ENCODE data around the gene CCDC50.

- TF ChIP-seq FOXM1 (IDR thresholded peaks at IDR 0.05; ENCODE audit: borderline replicate concordance) = no peak
- TF ChIP-seq TARDBP (IDR thresholded peaks at IDR 0.05) = no peak
- no peak for TF ChIP-seq FOXA1 (IDR thresholded peaks at IDR 0.05)
- TF ChIP-seq SUZ12 (IDR thresholded peaks at IDR 0.05) = no peak
- no peak for TF ChIP-seq NFRKB (IDR thresholded peaks at IDR 0.05)
- TF ChIP-seq BHLHE40 (IDR thresholded peaks at IDR 0.05; ENCODE audit: borderline replicate concordance) = no peak
- TF ChIP-seq SP1 (IDR thresholded peaks at IDR 0.05) = no peak
- no peak for TF ChIP-seq FOXK2 (IDR thresholded peaks at IDR 0.05)
- no peak for TF ChIP-seq PKNOX1 (IDR thresholded peaks at IDR 0.05)
- no peak for TF ChIP-seq ARNT (IDR thresholded peaks at IDR 0.05)
- TF ChIP-seq L3MBTL2 (conservative IDR thresholded peaks at IDR 0.05) = no peak
- TF ChIP-seq HDGF (IDR thresholded peaks at IDR 0.05; ENCODE audit: borderline replicate concordance) = no peak
- no peak for TF ChIP-seq CTBP1 (IDR thresholded peaks at IDR 0.05; ENCODE audit: borderline replicate concordance)
- TF ChIP-seq ZNF384 (IDR thresholded peaks at IDR 0.05) = no peak
Observed at GRCh38 chr3:191428177-191428576, 99.0 kb downstream of the CCDC50 start.

Measured in HEK293T (cell line).